ENCODE measurements around the gene HTRA3.

The HTRA3 gene

DNA sequence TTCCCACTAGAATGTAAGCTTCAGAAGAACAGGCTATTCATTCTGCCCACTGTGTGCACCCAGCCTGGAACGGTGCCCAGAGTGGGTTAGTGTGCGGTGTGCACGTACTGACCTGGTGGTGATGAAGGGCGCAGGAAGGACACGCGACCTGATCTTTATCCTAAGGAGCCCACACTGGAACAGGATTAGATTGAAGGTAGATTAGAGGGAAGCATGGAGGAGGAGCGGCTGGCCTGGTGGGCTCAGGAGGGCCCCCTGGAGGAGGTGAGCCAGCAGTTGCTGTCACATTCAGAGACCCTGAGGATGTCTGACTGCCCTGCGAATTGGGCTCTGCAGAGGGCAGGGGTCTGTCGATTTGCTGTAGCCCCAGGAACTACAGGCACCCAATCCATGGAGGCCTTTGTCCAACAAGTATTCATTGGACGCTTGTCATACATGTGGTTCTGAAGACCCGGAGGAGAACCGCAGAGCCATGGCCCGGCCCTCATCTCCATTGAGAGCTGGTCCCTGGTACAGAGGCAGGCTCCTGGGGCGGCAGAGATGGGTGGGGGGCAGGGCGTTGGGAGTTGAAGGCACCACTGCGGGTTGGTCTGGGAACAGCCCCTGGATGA, 73.2 kb downstream of the HTRA3 start:
- no peak overlapping the region for H3K4me3 ChIP-seq (ENCODE audit: insufficient read depth, low read length, poor library complexity, severe bottlenecking)
- H3K9me3 ChIP-seq (ENCODE audit: insufficient read depth, low read length), result no peaks in the 10 kb centered on the region
- no peak overlapping the region for H3K4me2 ChIP-seq (ENCODE audit: low read depth, low read length, poor library complexity, severe bottlenecking)
- no peaks in the 10 kb centered on the region for H3K9me2 ChIP-seq (replicated peaks; ENCODE audit: insufficient read depth, low read length)
- no peak overlapping the region for H3K9ac ChIP-seq (ENCODE audit: low read length)
- TF ChIP-seq EZH2phosphoT487 (conservative IDR thresholded peaks at IDR 0.05; ENCODE audit: low read length), result no peak
- TF ChIP-seq CTCF (IDR thresholded peaks at IDR 0.05; ENCODE audit: insufficient read depth, low read length, poor library complexity, severe bottlenecking), result no peak
- no peaks in the 10 kb centered on the region for H4K20me1 ChIP-seq (ENCODE audit: low read depth, low read length)
- no peaks in the 10 kb centered on the region for H3K36me3 ChIP-seq (ENCODE audit: low read length)
- no peaks in the 10 kb centered on the region for H3K79me2 ChIP-seq (ENCODE audit: insufficient read depth, low read length)
- H3K27me3 ChIP-seq (ENCODE audit: low read length), result no peaks in the 10 kb centered on the region
- H3F3A ChIP-seq (ENCODE audit: insufficient read depth), result no peaks in the 10 kb centered on the region
- no peak overlapping the region for H2AFZ ChIP-seq (ENCODE audit: low read depth, low read length, severe bottlenecking)
- H3K27ac ChIP-seq (ENCODE audit: low read depth, low read length), result no peak overlapping the region

- H3K4me2 ChIP-seq (ENCODE audit: low read depth, low read length, poor library complexity, severe bottlenecking), result no peak overlapping the region
- H2AFZ ChIP-seq (ENCODE audit: low read depth, low read length, severe bottlenecking), result no peak overlapping the region
- no peaks in the 10 kb centered on the region for H3K9me2 ChIP-seq (replicated peaks; ENCODE audit: insufficient read depth, low read length)
- H3K36me3 ChIP-seq (ENCODE audit: low read length), result no peaks in the 10 kb centered on the region
- no peak overlapping the region for H3K27ac ChIP-seq (ENCODE audit: low read depth, low read length)
- H3K4me3 ChIP-seq (ENCODE audit: insufficient read depth, low read length, poor library complexity, severe bottlenecking), result no peak overlapping the region
- no peaks in the 10 kb centered on the region for H3K79me2 ChIP-seq (ENCODE audit: insufficient read depth, low read length)
- H3F3A ChIP-seq (ENCODE audit: insufficient read depth), result no peaks in the 10 kb centered on the region
- no peak overlapping the region for H3K9ac ChIP-seq (ENCODE audit: low read length)
- no peaks in the 10 kb centered on the region for H3K9me3 ChIP-seq (ENCODE audit: insufficient read depth, low read length)
- H3K27me3 ChIP-seq (ENCODE audit: low read length), result no peaks in the 10 kb centered on the region
- no peak for TF ChIP-seq CTCF (IDR thresholded peaks at IDR 0.05; ENCODE audit: insufficient read depth, low read length, poor library complexity, severe bottlenecking)
- no peak for TF ChIP-seq EZH2phosphoT487 (conservative IDR thresholded peaks at IDR 0.05; ENCODE audit: low read length)
- H4K20me1 ChIP-seq (ENCODE audit: low read depth, low read length), result no peaks in the 10 kb centered on the region
Observed at GRCh38 chr4:8343262-8343966, 73.9 kb downstream of the HTRA3 start.

DNA sequence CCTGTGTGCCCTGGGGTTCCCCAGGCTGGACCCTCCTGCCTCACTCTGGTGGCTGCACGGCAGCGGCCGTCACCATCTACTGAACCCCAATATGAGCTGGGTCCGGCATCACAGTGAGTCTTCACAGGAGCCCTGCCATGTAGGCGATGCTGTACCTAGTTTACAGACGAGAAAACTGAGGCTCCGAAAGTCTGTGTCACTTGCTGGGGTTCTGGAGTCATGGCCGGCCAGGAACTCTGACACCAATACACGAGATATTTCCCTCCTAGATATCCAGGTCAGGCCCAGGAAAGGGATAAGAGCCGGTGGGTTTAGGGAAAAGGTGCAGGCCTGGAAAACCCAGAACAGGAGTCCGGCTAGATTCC, 74.4 kb downstream of the HTRA3 start:
- Histone ChIP-seq H3K27me3 (ENCODE audit: low read length) (no peaks in the 10 kb centered on the region), H3K36me3 (ENCODE audit: low read length) (no peaks in the 10 kb centered on the region), H3K9me2 (replicated peaks; ENCODE audit: insufficient read depth, low read length) (no peaks in the 10 kb centered on the region), H3K27ac (ENCODE audit: low read depth, low read length) (no peak overlapping the region), H4K20me1 (ENCODE audit: low read depth, low read length) (no peaks in the 10 kb centered on the region), H3K4me2 (ENCODE audit: low read depth, low read length, poor library complexity, severe bottlenecking) (no peak overlapping the region), H3K9ac (ENCODE audit: low read length) (no peak overlapping the region), H3F3A (ENCODE audit: insufficient read depth) (no peaks in the 10 kb centered on the region), H3K9me3 (ENCODE audit: insufficient read depth, low read length) (no peaks in the 10 kb centered on the region), H3K4me3 (ENCODE audit: insufficient read depth, low read length, poor library complexity, severe bottlenecking) (no peak overlapping the region), H3K79me2 (ENCODE audit: insufficient read depth, low read length) (no peaks in the 10 kb centered on the region), H2AFZ (ENCODE audit: low read depth, low read length, severe bottlenecking) (no peak overlapping the region)
- TF ChIP-seq CTCF (IDR thresholded peaks at IDR 0.05; ENCODE audit: insufficient read depth, low read length, poor library complexity, severe bottlenecking) (no peak), EZH2phosphoT487 (conservative IDR thresholded peaks at IDR 0.05; ENCODE audit: low read length) (no peak)

All from SU-DHL-6 (cell line).